Vagina (tissue), 2 donors: ENCODE data around the gene EME2.
"Not testable (repeated sequence)": the region's sequence is repeated elsewhere in the genome, so short reads cannot be mapped to it uniquely, and the experiment has no call there.

Source experiments
- CTCF ChIP-seq, 3 experiments: fragments of 450-650 bp in 2 of 3; fragments of 200-600 bp in 1 of 3; sonication (generic) in 1 of 3; IDR thresholded peaks; one replicate each; pipeline ENCODE4 v1.5.1; 2017 to 2019; ENCODE audit warnings: antibody characterized with exemption in 3 of 3, mild to moderate bottlenecking in 2 of 3, moderate library complexity in 2 of 3
- POLR2A ChIP-seq, 2 donors: fragments of 450-650 bp; IDR thresholded peaks; one replicate each; pipeline ENCODE4 v1.6.1; 2017; ENCODE audit warnings: antibody characterized with exemption in 2 of 2, mild to moderate bottlenecking in 2 of 2, moderate library complexity in 2 of 2
- POLR2AphosphoS5 ChIP-seq, 2 donors: sonication (generic); formaldehyde crosslinking; IDR thresholded peaks; one replicate each; pipeline ENCODE4 v1.9.0; 2017; ENCODE audit warnings: antibody characterized with exemption in 2 of 2, mild to moderate bottlenecking in 2 of 2, low read depth in 1 of 2; ENCODE audit not compliant: insufficient read depth in 1 of 2

- not testable (repeated sequence) for TF ChIP-seq CTCF (IDR thresholded peaks at IDR 0.05); POLR2A (IDR thresholded peaks at IDR 0.05); POLR2AphosphoS5 (IDR thresholded peaks at IDR 0.05; ENCODE audit: insufficient read depth in 1 of 2, low read depth in 1 of 2)
Observed at GRCh38 chr16:1732551-1732987, 40.0 kb upstream of the EME2 start.
